Measurements from ENCODE around the gene ALDH6A1. TPM values are rescaled to one million over a fixed set of nuclear protein-coding genes. Genes with fewer than 3 reads are reported as not detected.

The ALDH6A1 gene
- total RNA-seq, 4 donors from 2014 or later: 14.7 to 25.7 (median 22.0) TPM

DNA sequence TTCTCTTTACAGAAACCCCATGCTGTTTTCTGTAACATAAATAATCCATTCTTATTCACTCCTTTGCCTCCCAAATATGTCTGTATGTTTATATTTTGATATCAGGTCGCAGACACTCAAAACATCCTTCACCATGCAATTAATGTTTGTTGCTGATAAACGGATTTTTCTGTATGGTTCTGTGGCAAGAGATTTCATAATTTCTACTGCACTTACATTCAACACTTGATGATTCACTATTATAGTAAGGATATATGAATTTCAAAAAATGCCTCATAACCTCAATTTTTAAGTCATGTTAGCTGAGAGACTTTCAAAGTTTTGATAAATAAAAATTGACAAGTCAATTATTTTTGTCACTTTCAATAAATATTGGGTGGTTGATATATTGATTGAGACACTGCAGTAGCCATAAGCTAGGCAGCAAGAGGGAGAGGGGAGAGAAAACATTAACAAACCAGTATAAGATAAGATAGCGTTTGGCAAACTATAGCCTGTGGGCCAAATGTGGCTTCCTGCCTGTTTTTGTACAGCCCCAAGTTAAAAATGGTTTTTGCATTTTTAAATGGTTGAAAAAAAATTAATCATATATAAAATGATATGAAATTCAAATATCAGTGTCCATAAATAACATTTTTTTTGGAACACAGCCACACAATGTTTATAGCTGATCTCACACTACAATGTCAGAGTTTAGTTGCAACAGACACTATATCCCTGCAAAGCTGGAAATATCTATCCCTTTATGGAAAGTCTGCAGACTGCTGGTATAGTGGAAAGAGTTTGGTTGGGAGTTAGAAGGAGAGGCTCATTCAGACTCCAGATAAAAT lies 18.3 kb downstream of the ALDH6A1 start:
- TF ChIP-seq EP300 (IDR thresholded peaks at IDR 0.05): no peak
- no peak for TF ChIP-seq POLR2AphosphoS5 (IDR thresholded peaks at IDR 0.05)
- TF ChIP-seq, protein P1, sequence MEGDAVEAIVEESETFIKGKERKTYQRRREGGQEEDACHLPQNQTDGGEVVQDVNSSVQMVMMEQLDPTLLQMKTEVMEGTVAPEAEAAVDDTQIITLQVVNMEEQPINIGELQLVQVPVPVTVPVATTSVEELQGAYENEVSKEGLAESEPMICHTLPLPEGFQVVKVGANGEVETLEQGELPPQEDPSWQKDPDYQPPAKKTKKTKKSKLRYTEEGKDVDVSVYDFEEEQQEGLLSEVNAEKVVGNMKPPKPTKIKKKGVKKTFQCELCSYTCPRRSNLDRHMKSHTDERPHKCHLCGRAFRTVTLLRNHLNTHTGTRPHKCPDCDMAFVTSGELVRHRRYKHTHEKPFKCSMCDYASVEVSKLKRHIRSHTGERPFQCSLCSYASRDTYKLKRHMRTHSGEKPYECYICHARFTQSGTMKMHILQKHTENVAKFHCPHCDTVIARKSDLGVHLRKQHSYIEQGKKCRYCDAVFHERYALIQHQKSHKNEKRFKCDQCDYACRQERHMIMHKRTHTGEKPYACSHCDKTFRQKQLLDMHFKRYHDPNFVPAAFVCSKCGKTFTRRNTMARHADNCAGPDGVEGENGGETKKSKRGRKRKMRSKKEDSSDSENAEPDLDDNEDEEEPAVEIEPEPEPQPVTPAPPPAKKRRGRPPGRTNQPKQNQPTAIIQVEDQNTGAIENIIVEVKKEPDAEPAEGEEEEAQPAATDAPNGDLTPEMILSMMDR (IDR thresholded peaks at IDR 0.05): no peak
- Histone ChIP-seq H3K4me3 (no peak overlapping the region), H3K9me3 (no peaks in the 10 kb centered on the region), H3K36me3 (peaks cover 89% of the 10 kb centered on the region), H3K27me3 (no peaks in the 10 kb centered on the region), H3K27ac (no peak overlapping the region), H3K4me1 (no peaks in the 10 kb centered on the region)
- no peak for DNase-seq (ENCODE audit: low spot score in 2 of 2)
- WGBS: 88% methylated on average over 3 of the region's 3 CpGs

GRCh38 chr14:74064883-74065282 lies 19.4 kb downstream of the ALDH6A1 start:
- no peaks in the 10 kb centered on the region for H3K9me3 ChIP-seq
- no peak overlapping the region for H3K27ac ChIP-seq
- no peak overlapping the region for H3K4me3 ChIP-seq
- H3K4me1 ChIP-seq: no peaks in the 10 kb centered on the region
- H3K36me3 ChIP-seq: peaks cover 88% of the 10 kb centered on the region
- TF ChIP-seq, protein P1 (IDR thresholded peaks at IDR 0.05): no peak
- no peak for TF ChIP-seq EP300 (IDR thresholded peaks at IDR 0.05)
- TF ChIP-seq POLR2A (IDR thresholded peaks at IDR 0.05): no peak
- TF ChIP-seq POLR2AphosphoS5 (IDR thresholded peaks at IDR 0.05): no peak
- DNase-seq (ENCODE audit: low spot score in 2 of 2): no peak
- 96% methylated on average over 3 of the region's 3 CpGs for WGBS
- H3K27me3 ChIP-seq: no peaks in the 10 kb centered on the region

GRCh38 chr14:74064426-74064825 lies 19.8 kb downstream of the ALDH6A1 start:
- Histone ChIP-seq H3K4me3 (no peak overlapping the region), H3K27ac (no peak overlapping the region), H3K4me1 (no peaks in the 10 kb centered on the region), H3K36me3 (peaks cover 89% of the 10 kb centered on the region), H3K9me3 (no peaks in the 10 kb centered on the region), H3K27me3 (no peaks in the 10 kb centered on the region)
- no peak for DNase-seq (ENCODE audit: low spot score in 2 of 2)
- no peak for TF ChIP-seq EP300 (IDR thresholded peaks at IDR 0.05)
- TF ChIP-seq POLR2A (IDR thresholded peaks at IDR 0.05): no peak
- no peak for TF ChIP-seq POLR2AphosphoS5 (IDR thresholded peaks at IDR 0.05)
- TF ChIP-seq, protein P1 (IDR thresholded peaks at IDR 0.05): no peak

- no peaks in the 10 kb centered on the region for H3K4me1 ChIP-seq
- no peak for DNase-seq (ENCODE audit: low spot score in 2 of 2)
- H3K27me3 ChIP-seq: no peaks in the 10 kb centered on the region
- peaks cover 90% of the 10 kb centered on the region for H3K36me3 ChIP-seq
- no peak overlapping the region for H3K4me3 ChIP-seq
- TF ChIP-seq, protein P1 (IDR thresholded peaks at IDR 0.05): no peak
- no peak for TF ChIP-seq POLR2A (IDR thresholded peaks at IDR 0.05)
- no peak for TF ChIP-seq EP300 (IDR thresholded peaks at IDR 0.05)
- TF ChIP-seq POLR2AphosphoS5 (IDR thresholded peaks at IDR 0.05): no peak
- WGBS: 83% methylated on average over 2 of the region's 2 CpGs
- no peaks in the 10 kb centered on the region for H3K9me3 ChIP-seq
- no peak overlapping the region for H3K27ac ChIP-seq
Measured at GRCh38 chr14:74062809-74063150, 21.5 kb downstream of the ALDH6A1 start.

DNA sequence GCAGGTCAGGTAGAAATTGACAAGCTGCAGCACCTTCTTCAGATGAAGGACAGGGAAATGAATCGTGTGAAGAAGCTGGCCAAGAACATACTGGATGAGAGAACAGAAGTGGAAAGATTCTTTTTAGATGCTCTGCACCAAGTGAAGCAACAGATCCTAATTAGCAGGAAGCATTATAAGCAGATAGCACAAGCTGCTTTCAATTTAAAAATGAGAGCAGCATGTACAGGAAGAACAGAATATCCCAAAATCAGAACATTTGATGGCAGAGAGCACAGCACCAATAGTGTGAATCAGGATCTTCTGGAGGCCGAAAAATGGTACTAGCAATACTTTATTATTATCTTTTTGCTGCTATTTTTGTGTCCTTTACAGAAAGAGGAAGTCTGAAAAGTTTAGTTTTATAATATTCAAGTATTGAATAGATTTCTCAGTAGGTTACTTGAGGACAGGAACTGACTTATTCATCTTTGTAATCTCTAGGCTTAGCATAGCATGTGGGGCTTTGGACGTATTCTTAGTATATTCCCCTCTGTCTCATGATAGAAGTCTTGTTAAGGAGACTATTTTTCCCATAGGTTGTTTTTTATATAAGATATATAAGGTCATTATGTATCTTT lies 34.3 kb downstream of the ALDH6A1 start:
- Histone ChIP-seq H3K36me3 (no peaks in the 10 kb centered on the region), H3K4me1 (peaks cover 7% of the 10 kb centered on the region), H3K4me3 (no peak overlapping the region), H3K27ac (no peak overlapping the region), H3K27me3 (no peaks in the 10 kb centered on the region), H3K9me3 (no peaks in the 10 kb centered on the region)
- TF ChIP-seq EP300 (IDR thresholded peaks at IDR 0.05) (no peak), POLR2AphosphoS5 (IDR thresholded peaks at IDR 0.05) (no peak), POLR2A (IDR thresholded peaks at IDR 0.05) (no peak)
- TF ChIP-seq, protein P1 (IDR thresholded peaks at IDR 0.05): no peak
- WGBS: 60% methylated on average over 3 of the region's 3 CpGs
- DNase-seq (ENCODE audit: low spot score in 2 of 2): no peak

All from suprapubic skin (tissue), 4 donors.